Neural cell (in vitro differentiated cells): ENCODE measurements around the gene APBA2.

ENCODE experiments used
- CTCF ChIP-seq: fragments of 450-650 bp; IDR thresholded peaks from 2 replicates; pipeline ENCODE4 v1.5.1; 2014; ENCODE audit warnings: antibody characterized with exemption, mild to moderate bottlenecking, moderate library complexity; ENCODE audit not compliant: poor library complexity, severe bottlenecking
- EP300 ChIP-seq: fragments of 450-650 bp; conservative IDR thresholded peaks from 2 replicates; pipeline ENCODE4 v1.6.1; 2014; ENCODE audit warnings: antibody characterized with exemption, mild to moderate bottlenecking, moderate library complexity; ENCODE audit not compliant: poor library complexity, severe bottlenecking
- TAF1 ChIP-seq: IDR thresholded peaks from 2 replicates; pipeline ENCODE4 v1.6.1; 2012; ENCODE audit warnings: low read depth

GRCh38 chr15:29078541-29078940 lies 192.8 kb downstream of the APBA2 start:
- no peak for TF ChIP-seq TAF1
- TF ChIP-seq CTCF = no peak
- no peak for TF ChIP-seq EP300
